SK-N-SH (cell line): ENCODE data around the gene FAM135A. TPM values are rescaled to one million over a fixed set of nuclear protein-coding genes. Genes with fewer than 3 reads are reported as not detected.

Source experiments
- CTCF ChIA-PET: fragments of 300-600, 350-600 bp; formaldehyde crosslinking; extraction: SDS; loops from one replicate; lab custom pipeline; 2021; lab: Yijun Ruan, JAX
- POLR2A ChIA-PET: fragments of 350-600 bp; sonication (Branson Sonifier 250); formaldehyde crosslinking; extraction: SDS; loops from one replicate; lab custom pipeline; 2020; ENCODE audit warnings: antibody characterized with exemption, inconsistent platforms; lab: Yijun Ruan, JAX
- DNase-seq: peaks from one replicate; pipeline ENCODE4 v3.0.0; 2012
- H2AFZ ChIP-seq: fragments of 200-600 bp; sonication (generic); 2 replicates; pipeline ENCODE4 v1.8.1; 2016; ENCODE audit warnings: antibody characterized with exemption, mild to moderate bottlenecking, low read depth
- H3F3A ChIP-seq: fragments of 200-600 bp; sonication (generic); replicated peaks from 2 replicates; pipeline ENCODE3; 2016; ENCODE audit warnings: antibody characterized with exemption, mild to moderate bottlenecking; ENCODE audit not compliant: insufficient read depth
- H3K27ac ChIP-seq, 2 experiments: fragments of 200-500 bp in 1 of 2; fragments of 200-600 bp in 1 of 2; sonication (Bioruptor generic) in 1 of 2; sonication (generic), shearing (Covaris generic) in 1 of 2; 2 replicates each; pipeline versions ENCODE4 v1.5.1 to v1.6.1; 2014 to 2016; ENCODE audit warnings: low read depth in 2 of 2, inconsistent platforms in 1 of 2, low read length in 1 of 2, mild to moderate bottlenecking in 1 of 2, mixed read lengths in 1 of 2
- H3K27me3 ChIP-seq: fragments of 200-600 bp; sonication (generic), shearing (Covaris generic); 2 replicates; pipeline ENCODE4 v1.6.1; 2016; ENCODE audit warnings: mixed run types; ENCODE audit not compliant: insufficient read depth
- H3K36me3 ChIP-seq, 2 experiments: fragments of 200-500 bp in 1 of 2; fragments of 200-600 bp in 1 of 2; sonication (Bioruptor generic) in 1 of 2; sonication (generic) in 1 of 2; replicated peaks in 1 of 2; 2 replicates each; pipeline versions ENCODE3 to v1.5.1; 2014 to 2016; ENCODE audit warnings: low read length in 1 of 2, mild to moderate bottlenecking in 1 of 2; ENCODE audit not compliant: insufficient read depth in 2 of 2, control insufficient read depth in 1 of 2
- H3K4me1 ChIP-seq, 2 experiments: fragments of 200-500 bp in 1 of 2; fragments of 200-600 bp in 1 of 2; sonication (Bioruptor generic) in 1 of 2; sonication (generic), shearing (Covaris generic) in 1 of 2; 2 replicates each; pipeline versions ENCODE4 v1.5.1 to v1.6.1; 2014 to 2016; ENCODE audit warnings: low read depth in 1 of 2, low read length in 1 of 2, mixed run types in 1 of 2; ENCODE audit not compliant: insufficient read depth in 2 of 2, control insufficient read depth in 1 of 2
- H3K4me2 ChIP-seq: fragments of 200-600 bp; sonication (generic), shearing (Covaris generic); 2 replicates; pipeline ENCODE4 v1.6.1; 2017; ENCODE audit warnings: mixed run types
- H3K4me3 ChIP-seq, 2 experiments: fragments of 200-500 bp in 1 of 2; fragments of 200-600 bp in 1 of 2; sonication (Bioruptor generic) in 1 of 2; sonication (generic), shearing (Covaris generic) in 1 of 2; 2 replicates each; pipeline versions ENCODE4 v1.5.1 to v1.8.1; 2014 to 2016; ENCODE audit warnings: low read depth in 2 of 2, inconsistent platforms in 1 of 2, low read length in 1 of 2, mild to moderate bottlenecking in 1 of 2, mixed read lengths in 1 of 2, moderate library complexity in 1 of 2
- H3K79me2 ChIP-seq: fragments of 200-600 bp; sonication (generic); 2 replicates; pipeline ENCODE4 v1.8.1; 2017; ENCODE audit warnings: mild to moderate bottlenecking; ENCODE audit not compliant: insufficient read depth
- H3K9ac ChIP-seq: fragments of 200-600 bp; sonication (generic); 2 replicates; pipeline ENCODE4 v1.6.1; 2017; ENCODE audit warnings: mixed run types
- H3K9me2 ChIP-seq: fragments of 200-600 bp; sonication (generic); 2 replicates; pipeline ENCODE4 v1.6.1; 2017; ENCODE audit warnings: mixed run types
- H3K9me3 ChIP-seq: fragments of 200-600 bp; sonication (generic); 2 replicates; pipeline ENCODE4 v1.6.1; 2017; ENCODE audit warnings: mixed run types, mild to moderate bottlenecking, moderate library complexity
- H4K20me1 ChIP-seq: fragments of 200-600 bp; sonication (generic); 2 replicates; pipeline ENCODE4 v1.6.1; 2017; ENCODE audit warnings: mild to moderate bottlenecking, mixed run types; ENCODE audit not compliant: insufficient read depth
- CHD2 ChIP-seq: fragments of 150-350 bp; IDR thresholded peaks from 2 replicates; pipeline ENCODE4 v1.6.1; 2018; ENCODE audit warnings: low read length; ENCODE audit not compliant: partially characterized antibody
- CTCF ChIP-seq: fragments of 200-600 bp; sonication (generic); IDR thresholded peaks from 2 replicates; pipeline ENCODE4 v1.6.1; 2017; ENCODE audit warnings: antibody characterized with exemption, mild to moderate bottlenecking, moderate library complexity
- EZH2phosphoT487 ChIP-seq: fragments of 200-600 bp; sonication (generic); IDR thresholded peaks from 2 replicates; pipeline ENCODE4 v1.6.1; 2017; ENCODE audit warnings: low read depth, mixed run types, mild to moderate bottlenecking, antibody characterized with exemption, moderate library complexity, borderline replicate concordance
- FOSL2 ChIP-seq: IDR thresholded peaks from 2 replicates; pipeline ENCODE4 v1.4.0; 2012; ENCODE audit warnings: low read depth, mild to moderate bottlenecking, moderate library complexity, borderline replicate concordance
- FOXM1 ChIP-seq: IDR thresholded peaks from 2 replicates; pipeline ENCODE4 v1.4.0; 2012; ENCODE audit warnings: low read depth, mild to moderate bottlenecking
- IRF3 ChIP-seq: fragments of 150-350 bp; IDR thresholded peaks from 2 replicates; pipeline ENCODE4 v1.6.1; 2016; ENCODE audit warnings: mild to moderate bottlenecking, low read depth, low read length
- JUND ChIP-seq: IDR thresholded peaks from 2 replicates; pipeline ENCODE4 v1.4.0; 2012
- MXI1 ChIP-seq: IDR thresholded peaks from 2 replicates; pipeline ENCODE4 v1.6.1; 2012; ENCODE audit warnings: mild to moderate bottlenecking, low read depth, low read length, improper control_type of control experiment
- NFIC ChIP-seq: IDR thresholded peaks from 2 replicates; pipeline ENCODE4 v1.4.0; 2012; ENCODE audit warnings: borderline replicate concordance
- RCOR1 ChIP-seq: fragments of 150-350 bp; IDR thresholded peaks from 2 replicates; pipeline ENCODE4 v1.6.1; 2017; ENCODE audit warnings: antibody characterized with exemption, low read length
- SIN3A ChIP-seq: IDR thresholded peaks from 2 replicates; pipeline ENCODE4 v1.6.1; 2012; ENCODE audit warnings: low read depth, mild to moderate bottlenecking, low read length, moderate library complexity, borderline replicate concordance
- TCF12 ChIP-seq: IDR thresholded peaks from 2 replicates; pipeline ENCODE4 v1.4.0; 2012
- USF1 ChIP-seq: IDR thresholded peaks from 2 replicates; pipeline ENCODE4 v1.4.0; 2012; ENCODE audit warnings: low read depth, borderline replicate concordance
- YY1 ChIP-seq: IDR thresholded peaks from 2 replicates; pipeline ENCODE4 v1.4.0; 2012; ENCODE audit warnings: low read depth, mild to moderate bottlenecking
- ZBTB33 ChIP-seq: IDR thresholded peaks from 2 replicates; pipeline ENCODE4 v1.4.0; 2012; ENCODE audit warnings: low read depth, borderline replicate concordance
- WGBS: methylation state at CpG from one replicate; pipeline ENCODE4 v1.1.6; 2017; ENCODE audit warnings: low lambda C conversion rate; 5-methylcytosine and 5-hydroxymethylcytosine counted together
- polyA plus RNA-seq, 3 experiments: library from polyadenylated mRNA; depleted of rRNA; stranded (reverse); fragments of >200 nt; gene quantifications; 2 replicates each; pipeline ENCODE4 v1.2.3, GENCODE V29; 2012

The FAM135A gene
- polyA plus RNA-seq, 1 of the 3 experiments (the other 2 are of a cell fraction): 2.6 TPM

- peaks cover 4% of the 10 kb centered on the region for H3K79me2 ChIP-seq
- no peaks in the 10 kb centered on the region for H3K9me2 ChIP-seq
- H2AFZ ChIP-seq: no peak overlapping the region
- no peak for DNase-seq
- no peak overlapping the region for H3K4me2 ChIP-seq
- H3K9ac ChIP-seq: no peak overlapping the region
- peaks cover 5% of the 10 kb centered on the region for H3F3A ChIP-seq
- no peaks in the 10 kb centered on the region for H4K20me1 ChIP-seq
- no peaks in the 10 kb centered on the region for H3K9me3 ChIP-seq
- 15% methylated on average over 1 of the region's 1 CpG for WGBS
- H3K27ac ChIP-seq: no peak overlapping the region
- peaks cover 0 to 7% of the 10 kb centered on the region in 2 experiments for H3K36me3 ChIP-seq
- CTCF ChIA-PET: interaction anchor here (0.9 kb wide), 1 partner anchor 60 kb away, joined by 3 read pairs; no protein-coding TSS in a partner anchor
- H3K4me3 ChIP-seq: no peak overlapping the region
- no peak for TF ChIP-seq FOSL2
- no peak for TF ChIP-seq CTCF
- no peak for TF ChIP-seq CHD2
- no peak for TF ChIP-seq JUND
- peak; percentile 21; the same call in 1 of the 2 replicates for TF ChIP-seq RCOR1
- TF ChIP-seq EZH2phosphoT487: no peak
- TF ChIP-seq NFIC: no peak
- TF ChIP-seq YY1: no peak
- TF ChIP-seq FOXM1: no peak
- TF ChIP-seq TCF12: peak; percentile 25; the same call in 1 of the 2 replicates
- no peak for TF ChIP-seq ZBTB33
- TF ChIP-seq USF1: no peak
- TF ChIP-seq IRF3: no peak
- no peak for TF ChIP-seq MXI1
- TF ChIP-seq SIN3A: no peak
- no peaks in the 10 kb centered on the region for H3K27me3 ChIP-seq
- POLR2A ChIA-PET: no interaction called here
- peaks cover 0 to 8% of the 10 kb centered on the region in 2 experiments; a peak in 3 of 4 replicates for H3K4me1 ChIP-seq
These were observed 2.4 kb downstream of the FAM135A start for GRCh38 chr6:70415660-70416059.
